GM18498 (cell line): Measurements from ENCODE around the gene PSMD13.
"Not testable (repeated sequence)": the region's sequence is repeated elsewhere in the genome, so short reads cannot be mapped to it uniquely, and the experiment has no call there.

Source experiments
- ATAC-seq: cut with Tn5 transposase; IDR thresholded peaks from one replicate; pipeline ENCODE4 v1.9.1; 2021; ENCODE audit warnings: mild to moderate bottlenecking, moderate library complexity; ENCODE audit not compliant: unreplicated experiment

PSMD13 gene

GRCh38 chr11:216081-216974, 20.4 kb upstream of the PSMD13 start:
- ATAC-seq = no peak

- ATAC-seq = no peak
These were observed 19.1 kb upstream of the PSMD13 start for GRCh38 chr11:217704-218103.

GRCh38 chr11:218815-219593, 17.8 kb upstream of the PSMD13 start:
- no peak for ATAC-seq

DNA sequence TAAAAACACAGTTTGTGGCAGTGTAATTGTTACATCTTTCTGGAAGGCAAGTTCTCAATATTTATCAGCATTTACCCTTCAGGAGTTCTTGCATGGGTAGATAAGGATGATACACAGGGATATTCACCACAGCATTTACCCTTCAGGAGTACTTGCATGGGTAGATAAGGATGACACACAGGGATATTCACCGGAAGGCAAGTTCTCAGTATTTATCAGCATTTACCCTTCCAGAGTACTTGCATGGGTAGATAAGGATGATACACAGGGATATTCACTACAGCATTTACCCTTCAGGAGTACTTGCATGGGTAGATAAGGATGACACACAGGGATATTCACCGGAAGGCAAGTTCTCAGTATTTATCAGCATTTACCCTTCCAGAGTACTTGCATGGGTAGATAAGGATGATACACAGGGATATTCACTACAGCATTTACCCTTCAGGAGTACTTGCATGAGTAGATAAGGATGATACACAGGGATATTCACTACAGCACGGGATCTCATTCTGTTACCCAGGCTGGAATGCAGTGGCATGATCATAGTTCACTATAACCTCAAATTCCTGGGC, 16.0 kb upstream of the PSMD13 start:
- not testable (repeated sequence) for ATAC-seq

DNA sequence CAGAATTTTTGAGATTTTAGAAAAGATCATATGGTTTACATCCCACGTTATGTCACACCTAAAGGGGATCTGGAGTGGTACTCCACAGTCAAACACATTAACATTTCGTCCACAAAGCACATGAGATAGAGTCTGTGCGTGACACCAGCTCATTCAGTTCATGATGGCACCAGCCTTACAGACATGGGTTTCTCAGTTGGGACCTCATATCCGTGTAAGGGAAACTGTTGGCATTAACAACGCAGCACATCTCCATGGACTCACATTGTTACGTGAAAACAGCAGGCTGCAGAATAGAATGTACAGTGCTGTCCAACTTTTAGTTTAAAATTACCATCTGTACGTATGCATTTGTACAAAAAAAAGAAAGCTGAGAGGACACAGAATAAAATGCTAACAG, 15.2 kb upstream of the PSMD13 start:
- no peak for ATAC-seq

DNA sequence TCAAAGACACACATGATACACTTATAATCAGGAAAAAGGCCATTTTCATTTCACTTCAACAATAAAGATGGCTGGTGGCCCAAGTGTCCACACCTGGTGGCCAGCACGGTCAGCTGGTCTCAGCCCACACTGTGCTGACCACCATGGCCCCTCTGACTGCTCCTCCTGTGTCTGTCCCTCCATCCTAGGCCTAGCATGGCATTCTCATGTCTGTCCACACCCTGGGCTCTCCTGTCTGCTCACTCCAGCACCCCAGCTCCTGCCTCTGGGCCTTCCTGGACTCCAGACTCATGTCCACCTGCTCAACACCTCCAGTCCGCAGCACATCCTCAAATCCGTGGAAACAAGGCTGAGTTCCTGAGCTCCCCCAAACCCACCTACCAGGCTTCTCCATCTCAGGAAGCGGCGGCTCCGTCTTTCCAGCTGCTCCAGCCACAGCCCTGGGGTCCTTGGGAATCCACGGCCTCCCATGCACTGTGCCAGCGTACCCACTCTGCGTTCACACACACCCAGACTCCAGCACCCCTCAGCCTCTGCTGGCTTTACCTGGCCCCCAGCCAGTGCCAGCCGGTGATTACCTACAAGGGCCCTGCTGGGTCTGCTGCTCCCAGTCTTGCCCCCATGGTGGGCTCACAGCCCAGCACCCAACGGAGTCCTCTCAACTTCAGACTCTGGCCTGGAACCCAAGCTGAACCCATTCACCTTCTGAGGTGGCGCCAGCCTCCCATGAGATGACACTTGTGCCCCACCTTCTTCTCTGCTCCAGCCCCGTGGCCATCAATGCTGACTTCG, 14.6 kb upstream of the PSMD13 start:
- no peak for ATAC-seq

GRCh38 chr11:223026-223789, 13.6 kb upstream of the PSMD13 start:
- ATAC-seq = no peak

- ATAC-seq = no peak
These were observed 12.9 kb upstream of the PSMD13 start for GRCh38 chr11:223884-224283.

GRCh38 chr11:224424-224823, 12.4 kb upstream of the PSMD13 start:
- no peak for ATAC-seq

DNA sequence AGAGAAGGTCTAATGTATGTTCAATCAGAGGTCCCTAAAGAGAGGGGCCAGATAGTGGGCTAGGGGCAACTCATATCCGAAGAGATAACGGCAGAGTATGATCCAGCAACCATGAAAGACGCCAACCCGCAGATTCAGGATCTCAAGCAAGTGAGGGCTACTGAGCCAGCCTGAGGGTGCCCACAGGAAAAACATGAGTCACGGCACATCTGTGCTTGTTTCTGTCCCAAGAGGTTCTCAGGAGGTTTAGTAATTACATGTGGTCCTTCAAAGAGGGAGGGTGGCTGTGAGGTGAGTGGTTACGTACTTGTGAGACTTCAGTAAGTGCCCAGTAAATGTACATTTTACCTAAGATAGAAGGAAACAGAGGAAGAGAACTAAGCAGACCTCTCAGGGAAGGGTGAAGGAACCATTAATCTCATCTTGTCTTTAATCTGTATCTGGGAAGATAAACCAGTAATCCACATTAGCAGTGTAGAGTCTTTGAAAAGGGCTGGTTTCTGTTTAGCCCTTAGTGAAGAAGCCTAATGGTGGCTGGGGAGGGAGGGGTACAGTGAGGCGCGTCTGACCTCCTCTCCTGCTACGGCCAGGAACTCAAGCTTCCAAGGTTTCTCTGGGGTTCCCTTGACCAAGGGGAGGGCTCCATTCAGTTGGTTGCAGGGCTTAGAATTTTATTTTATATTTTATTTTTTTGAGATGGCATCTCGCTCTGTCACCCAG, 10.9 kb upstream of the PSMD13 start:
- ATAC-seq = no peak

GRCh38 chr11:227824-228379, 8.9 kb upstream of the PSMD13 start:
- ATAC-seq = no peak

DNA sequence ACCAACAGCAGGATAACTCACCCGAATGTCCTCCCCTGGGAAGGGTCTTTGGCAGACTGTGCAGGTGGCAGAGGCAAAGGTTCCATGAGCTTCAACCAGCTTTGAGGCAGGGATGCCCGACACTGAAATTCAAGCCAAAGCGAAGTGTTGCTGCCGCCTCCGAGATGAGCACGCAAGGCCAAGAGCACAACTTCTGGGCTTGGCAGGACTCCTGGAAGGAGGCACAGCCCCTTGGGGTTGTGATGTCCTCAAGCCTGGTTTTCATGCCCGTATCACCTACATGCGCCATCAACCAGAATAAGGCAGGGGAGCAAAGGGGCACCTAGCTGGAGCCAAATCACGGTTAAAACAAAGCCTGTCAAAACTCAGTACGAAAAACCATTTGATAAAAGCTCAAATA, 6.3 kb upstream of the PSMD13 start:
- ATAC-seq = no peak

DNA sequence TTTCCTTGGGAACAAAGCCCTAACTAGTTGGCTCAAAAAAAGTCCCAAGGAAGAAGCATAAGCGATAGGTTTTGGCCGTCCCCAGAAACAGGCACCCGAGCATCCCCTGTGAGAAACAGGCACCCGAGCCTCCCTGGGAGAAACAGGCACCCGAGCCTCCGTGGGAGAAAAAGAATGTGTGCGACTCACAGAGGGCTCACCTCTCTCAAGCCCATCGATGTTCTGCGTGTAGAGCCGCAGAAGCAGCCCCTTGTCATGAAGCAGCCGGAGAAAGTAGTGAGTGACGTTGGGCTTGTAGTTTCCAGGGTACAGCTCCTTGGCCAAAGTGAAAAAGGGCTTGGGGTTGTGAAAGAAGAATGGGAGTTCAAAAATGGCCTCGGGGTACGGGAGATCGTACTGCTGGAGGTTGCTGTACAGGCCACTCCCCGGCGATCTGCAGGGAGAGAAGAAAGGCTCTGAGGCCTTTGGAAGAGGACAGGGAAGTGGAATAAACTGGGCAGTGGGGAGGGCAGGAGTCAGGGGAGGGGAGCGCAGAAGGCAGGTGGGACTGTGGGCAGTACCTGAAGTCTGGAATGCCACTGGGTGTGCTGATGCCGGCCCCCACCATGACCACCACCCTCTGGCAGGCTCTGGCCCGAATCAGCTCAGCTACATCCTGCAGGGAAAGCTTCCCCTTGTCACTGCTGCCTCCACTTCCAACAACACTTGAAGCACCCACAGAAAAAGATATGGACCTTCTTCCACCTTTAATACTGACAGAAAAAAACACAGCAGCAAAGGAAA, 3.8 kb upstream of the PSMD13 start:
- ATAC-seq = no peak

- no peak for ATAC-seq
These were observed 1.6 kb upstream of the PSMD13 start for GRCh38 chr11:235180-235579.

GRCh38 chr11:235609-235996, 1.2 kb upstream of the PSMD13 start:
- no peak for ATAC-seq

DNA sequence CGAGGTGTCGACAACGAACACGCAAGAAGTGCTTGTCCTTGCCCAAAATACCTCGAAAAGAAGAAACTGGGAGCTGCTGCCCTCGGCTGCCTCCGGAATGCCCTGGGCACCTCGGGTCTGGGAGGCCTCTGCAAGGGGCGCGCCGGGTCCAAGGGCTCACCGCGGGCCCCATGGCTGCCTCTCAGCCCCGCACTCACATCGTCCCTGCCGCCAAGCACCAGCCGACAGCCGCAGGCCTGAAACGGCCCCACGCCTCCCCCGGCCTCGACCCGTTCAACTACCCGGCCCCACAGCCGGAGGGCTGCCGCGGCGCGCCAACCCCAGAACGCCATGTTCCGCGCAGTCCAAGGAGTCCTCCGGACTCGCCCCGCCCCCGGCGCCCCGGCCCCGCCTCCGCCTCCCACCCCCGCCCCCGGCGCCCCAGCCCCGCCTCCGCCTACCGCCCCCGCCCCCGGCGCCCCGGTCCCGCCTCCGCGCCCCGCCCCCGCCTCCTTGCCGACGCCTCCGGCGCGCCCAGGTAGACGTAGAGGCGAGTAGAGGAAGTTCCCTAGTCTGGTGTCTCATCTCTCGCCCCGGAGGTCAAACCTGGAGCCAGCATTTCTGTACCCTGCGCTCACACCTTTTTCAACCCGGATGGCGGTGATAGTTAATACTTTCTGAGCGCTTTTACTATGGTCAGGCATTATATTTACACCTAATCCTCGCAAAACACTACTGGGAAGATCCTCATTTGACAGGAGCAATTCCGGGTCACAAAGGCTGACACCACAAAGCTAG, 591 bp upstream of the PSMD13 start, which contains the start of gene SIRT3:
Gene SIRT3, minus strand, starts transcription at position 346 of the 777 bp plus-strand sequence. Its CDS starts 14 bp downstream, at position 332.
- peak; percentile 77 for ATAC-seq

DNA sequence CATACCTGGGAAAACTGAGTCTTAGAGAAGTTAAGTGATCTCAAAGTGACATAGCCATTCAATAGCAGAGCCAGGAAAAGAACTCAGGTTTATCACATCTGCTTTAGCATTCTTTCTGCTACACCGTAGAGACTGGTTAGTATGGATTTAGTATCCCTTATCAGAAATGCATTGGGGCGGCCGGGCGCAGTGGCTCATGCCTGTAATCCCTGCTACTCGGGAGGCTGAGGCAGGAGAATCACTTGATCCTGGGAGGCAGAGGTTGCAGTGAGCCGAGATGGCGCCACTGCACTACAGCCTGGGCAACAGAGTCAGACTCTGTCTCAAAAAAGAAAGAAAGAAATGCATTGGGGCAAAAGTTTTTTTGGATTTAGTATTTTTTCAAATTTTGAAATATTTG, 1.6 kb downstream of the PSMD13 start:
- ATAC-seq = not testable (repeated sequence)

- ATAC-seq = no peak
These were observed 3.5 kb downstream of the PSMD13 start for GRCh38 chr11:240315-240714.
